GM13977 (cell line): Measurements from ENCODE around the gene ADGRA1.

ENCODE experiments used
- DNase-seq: peaks from one replicate; pipeline ENCODE4 v3.0.0; 2012; ENCODE audit warnings: low spot score
- CTCF ChIP-seq: IDR thresholded peaks from 2 replicates; pipeline ENCODE4 v1.5.1; 2012; ENCODE audit warnings: mild to moderate bottlenecking, control low read depth; ENCODE audit not compliant: insufficient read depth; ENCODE audit errors: extremely low read depth, missing control alignments
- in situ Hi-C: fragments of 300-500 bp; cut with MboI; formaldehyde crosslinking; loops from one replicate; pipeline ENCODE4 v1.12.0; 2022; ENCODE audit warnings: low sequenced_read_pairs, low pct_unique_long_range_greater_than_20kb, mixed read lengths, inconsistent platforms; ENCODE audit not compliant: unreplicated experiment

The ADGRA1 gene

GRCh38 chr10:133060466-133060865, 27.3 kb upstream of the ADGRA1 start:
- no peak for DNase-seq
- TF ChIP-seq CTCF: no peak
- in situ Hi-C loops: no loop called here

GRCh38 chr10:133060881-133061280, 26.8 kb upstream of the ADGRA1 start:
- no peak for TF ChIP-seq CTCF
- in situ Hi-C loops: no loop called here
- no peak for DNase-seq

GRCh38 chr10:133061296-133062038, 26.3 kb upstream of the ADGRA1 start:
- in situ Hi-C loops: no loop called here
- no peak for DNase-seq
- TF ChIP-seq CTCF: no peak

GRCh38 chr10:133062085-133062484, 25.6 kb upstream of the ADGRA1 start:
- in situ Hi-C loops: no loop called here
- no peak for DNase-seq
- TF ChIP-seq CTCF: no peak

GRCh38 chr10:133062635-133063034, 25.1 kb upstream of the ADGRA1 start:
- DNase-seq: no peak
- in situ Hi-C loops: no loop called here
- no peak for TF ChIP-seq CTCF

- no peak for DNase-seq
- in situ Hi-C loops: no loop called here
- no peak for TF ChIP-seq CTCF
Observed at GRCh38 chr10:133067149-133068105, 20.3 kb upstream of the ADGRA1 start.
